HG02623 (cell line): Measurements from ENCODE around the gene COL19A1.
A peak's percentile ranks its signal among the peaks of the same experiment; 100 is the strongest.

Source experiments
- ATAC-seq: cut with Tn5 transposase; IDR thresholded peaks from one replicate; pipeline ENCODE4 v1.9.1; 2021; ENCODE audit warnings: moderate library complexity; ENCODE audit not compliant: unreplicated experiment

The COL19A1 gene

GRCh38 chr6:70215460-70216108 is 349.2 kb downstream of the COL19A1 start:
- ATAC-seq, result no peak

- ATAC-seq, result no peak
Measured at GRCh38 chr6:70216767-70217166, 350.4 kb downstream of the COL19A1 start.

DNA sequence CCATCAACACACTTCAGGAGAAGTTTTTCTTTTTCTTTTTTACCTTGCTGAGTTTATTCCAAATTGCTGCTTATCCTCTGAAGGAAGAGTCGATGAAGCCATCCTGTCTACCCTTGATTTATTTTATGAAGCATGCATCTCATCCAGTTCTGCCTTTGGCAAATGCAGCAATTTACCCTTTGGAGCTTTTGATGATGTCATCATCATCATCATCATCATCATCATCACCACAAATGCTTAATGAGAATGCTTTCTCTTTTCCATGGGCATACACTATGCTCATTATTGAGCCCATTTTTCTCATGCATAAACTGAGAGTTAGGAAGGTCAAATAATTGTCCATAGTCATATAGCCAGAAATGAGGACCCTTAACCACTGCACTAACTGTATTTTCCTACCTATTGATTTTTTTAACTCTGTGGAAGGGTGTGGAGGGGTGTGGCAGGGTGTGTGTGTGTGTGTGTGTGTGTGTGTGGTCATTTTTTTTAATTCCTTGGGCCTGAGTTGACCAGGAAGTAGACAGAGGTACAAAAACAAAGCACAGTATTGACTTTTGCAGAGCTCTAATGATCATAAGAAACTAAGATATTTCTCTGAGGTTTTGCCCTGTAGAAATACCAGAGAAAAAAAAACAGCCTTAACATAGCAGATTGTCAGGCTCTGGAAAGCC is 353.7 kb downstream of the COL19A1 start:
- no peak for ATAC-seq

GRCh38 chr6:70221025-70221714 is 354.8 kb downstream of the COL19A1 start:
- peak; percentile 64 for ATAC-seq

DNA sequence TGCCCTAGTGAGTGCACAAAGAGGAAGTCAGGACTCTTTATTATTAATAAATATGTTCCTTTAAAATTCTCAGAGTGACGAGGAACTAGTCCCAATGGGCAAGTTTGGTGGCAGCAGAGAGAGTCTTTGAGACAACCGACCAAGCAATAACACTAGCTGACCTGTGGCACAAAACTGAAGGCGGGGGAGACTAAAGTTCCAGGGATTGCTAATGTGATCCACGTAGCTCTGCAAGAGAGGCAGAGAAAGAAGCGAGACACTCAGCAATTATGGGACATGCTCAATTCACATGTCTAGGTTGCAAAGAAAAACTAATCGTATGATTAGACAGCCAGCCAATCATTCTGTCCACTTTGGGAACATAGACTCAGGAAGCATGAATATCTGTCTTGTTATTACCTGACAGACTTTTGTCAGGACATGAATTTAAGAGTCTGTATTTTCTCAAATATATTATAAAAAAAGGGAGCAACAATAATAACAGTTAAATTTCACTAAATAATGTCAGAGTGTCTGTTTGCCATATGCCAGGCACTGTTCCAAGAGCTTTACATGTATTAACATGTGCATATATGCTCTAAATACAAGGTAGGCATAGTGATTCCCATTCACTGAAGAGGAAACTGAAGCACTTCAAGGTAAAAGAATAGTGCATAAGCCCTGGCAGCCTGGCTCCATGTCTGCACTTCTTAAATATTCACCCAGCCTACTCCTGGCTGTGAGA is 355.5 kb downstream of the COL19A1 start:
- no peak for ATAC-seq

GRCh38 chr6:70222439-70222749 is 356.0 kb downstream of the COL19A1 start:
- no peak for ATAC-seq

DNA sequence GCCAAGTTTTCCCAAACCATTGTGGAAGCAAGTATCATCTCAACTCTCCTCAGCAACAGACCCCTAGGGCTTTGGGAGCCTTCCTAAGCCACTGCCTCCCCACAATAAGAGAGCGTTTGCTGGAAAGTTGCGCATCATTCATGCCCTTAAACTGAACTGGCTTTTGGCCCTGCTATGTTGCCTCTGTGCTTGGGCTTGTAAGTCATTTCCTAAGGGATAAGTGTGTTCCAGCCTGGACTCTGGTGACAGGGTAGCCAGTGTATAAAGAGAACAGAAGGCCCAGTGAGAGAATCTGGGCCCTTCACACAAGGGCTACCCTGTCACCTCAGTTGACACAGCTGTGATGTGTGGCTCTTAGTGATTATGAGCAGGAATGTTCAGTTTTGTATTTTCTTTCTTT is 358.7 kb downstream of the COL19A1 start:
- no peak for ATAC-seq

DNA sequence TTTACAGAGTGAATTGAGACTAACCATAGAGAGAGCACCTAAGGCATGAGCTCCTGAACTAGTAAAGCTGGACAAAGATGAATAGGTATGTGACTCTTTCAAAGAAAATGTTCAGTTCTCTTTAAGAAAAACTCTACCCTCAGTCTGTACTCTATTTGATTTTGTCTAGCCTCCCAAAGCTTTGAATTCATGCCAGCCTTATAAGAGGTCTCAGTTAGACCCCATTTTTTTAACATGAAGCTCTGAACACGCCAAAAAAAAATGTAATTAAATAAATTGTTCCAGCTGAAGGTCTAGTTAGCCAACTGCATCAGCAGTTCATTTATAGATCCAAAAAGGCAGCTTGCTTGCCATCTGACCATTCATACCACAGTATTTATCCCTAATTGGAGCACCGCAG is 365.0 kb downstream of the COL19A1 start:
- no peak for ATAC-seq

GRCh38 chr6:70234561-70235236 is 368.3 kb downstream of the COL19A1 start:
- ATAC-seq, result no peak

DNA sequence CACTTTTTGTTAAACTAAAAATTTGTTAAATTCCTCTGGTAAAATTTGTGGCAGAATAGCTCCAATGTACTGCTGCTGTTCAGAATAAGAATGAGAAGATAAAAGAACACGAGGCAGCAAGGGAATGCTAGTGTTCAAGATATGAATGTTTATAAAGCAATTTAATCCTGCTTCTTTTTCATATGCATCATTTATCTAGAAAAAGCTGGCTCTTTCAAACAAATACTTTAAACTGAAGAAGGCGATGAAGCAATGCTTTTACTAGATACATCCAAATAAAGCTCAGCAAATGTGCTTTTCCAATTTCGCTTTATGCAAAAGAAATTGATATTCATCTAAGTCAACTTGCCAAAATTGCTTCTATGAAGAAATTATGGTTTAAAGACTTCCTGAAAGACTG is 370.0 kb downstream of the COL19A1 start:
- no peak for ATAC-seq

DNA sequence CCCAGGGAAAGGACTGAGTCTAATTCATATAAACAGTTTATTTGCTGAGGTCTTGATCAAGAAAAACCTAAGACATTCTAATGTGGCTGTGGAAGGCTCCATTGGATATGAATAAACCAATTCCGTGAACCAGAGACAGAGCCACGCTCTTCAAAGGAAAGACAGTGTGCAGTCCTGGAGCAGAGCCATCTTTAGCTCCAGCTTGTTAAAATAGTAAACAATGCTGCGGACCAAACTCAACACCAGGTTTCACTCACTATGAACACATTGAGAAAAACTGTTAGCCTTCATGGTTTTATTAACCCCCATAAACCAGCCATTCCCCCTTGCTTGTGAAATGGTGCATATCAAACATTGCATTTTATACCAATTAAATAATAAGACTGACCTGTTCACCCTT is 374.7 kb downstream of the COL19A1 start:
- ATAC-seq, result no peak

DNA sequence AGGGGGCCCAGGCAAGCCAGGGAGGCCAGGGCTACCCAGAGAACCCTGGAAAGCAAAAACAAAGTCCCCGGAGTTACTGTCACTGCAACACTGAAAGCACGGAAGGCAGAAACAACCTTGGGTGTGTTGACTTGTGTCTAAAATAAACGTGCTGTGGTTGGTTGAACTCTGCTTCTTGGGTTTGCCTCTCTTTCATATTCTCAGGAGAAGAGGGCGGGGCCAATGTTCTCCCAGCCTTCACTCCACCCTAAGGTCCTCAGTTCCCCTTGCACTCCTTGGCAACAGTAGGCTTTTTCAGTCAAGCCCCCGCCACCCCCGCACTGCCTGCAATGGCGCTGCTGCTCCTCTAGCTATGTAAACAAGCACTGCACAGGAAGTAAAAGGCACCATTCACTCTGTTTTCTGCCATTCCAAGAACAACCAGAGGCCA is 375.6 kb downstream of the COL19A1 start:
- no peak for ATAC-seq

GRCh38 chr6:70246118-70246517 is 379.8 kb downstream of the COL19A1 start:
- ATAC-seq, result no peak

DNA sequence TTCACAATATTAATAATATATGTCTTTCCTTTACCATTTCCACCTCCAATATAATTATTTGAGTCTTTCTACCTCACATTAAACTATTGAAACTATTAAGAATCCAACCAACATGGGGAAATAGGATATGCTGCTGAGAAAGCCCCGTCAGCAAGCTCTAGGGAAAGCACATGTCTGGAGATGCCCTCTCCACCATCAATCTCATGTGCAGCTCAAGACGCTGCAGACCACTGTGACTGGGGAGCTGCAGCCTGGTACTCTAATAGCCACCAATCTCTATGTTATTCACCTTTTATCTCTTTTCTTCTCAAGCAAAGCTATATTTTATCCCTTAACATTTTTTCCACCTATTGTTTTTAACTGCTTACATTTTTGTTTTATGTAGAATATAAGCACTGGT is 386.2 kb downstream of the COL19A1 start:
- no peak for ATAC-seq

DNA sequence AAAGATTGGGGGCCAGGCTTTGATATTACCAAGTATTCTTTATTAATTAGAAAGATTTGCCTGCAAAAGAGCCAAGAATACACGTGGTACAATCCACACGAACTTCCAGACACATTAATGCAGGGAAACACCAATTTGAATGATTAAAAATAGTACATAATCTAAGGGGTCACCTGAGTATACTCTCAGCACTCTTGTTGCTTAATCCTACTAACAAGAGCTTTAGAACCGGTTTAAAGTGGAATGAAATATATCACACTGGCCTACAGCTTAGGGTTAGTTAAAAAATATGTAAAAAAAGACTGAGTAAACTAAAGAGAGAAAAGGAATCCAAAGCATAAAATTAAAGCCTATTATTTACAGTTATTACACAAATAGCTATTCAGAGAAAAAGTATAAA is 387.6 kb downstream of the COL19A1 start:
- ATAC-seq, result no peak

GRCh38 chr6:70254784-70255183 is 388.4 kb downstream of the COL19A1 start:
- ATAC-seq, result no peak

DNA sequence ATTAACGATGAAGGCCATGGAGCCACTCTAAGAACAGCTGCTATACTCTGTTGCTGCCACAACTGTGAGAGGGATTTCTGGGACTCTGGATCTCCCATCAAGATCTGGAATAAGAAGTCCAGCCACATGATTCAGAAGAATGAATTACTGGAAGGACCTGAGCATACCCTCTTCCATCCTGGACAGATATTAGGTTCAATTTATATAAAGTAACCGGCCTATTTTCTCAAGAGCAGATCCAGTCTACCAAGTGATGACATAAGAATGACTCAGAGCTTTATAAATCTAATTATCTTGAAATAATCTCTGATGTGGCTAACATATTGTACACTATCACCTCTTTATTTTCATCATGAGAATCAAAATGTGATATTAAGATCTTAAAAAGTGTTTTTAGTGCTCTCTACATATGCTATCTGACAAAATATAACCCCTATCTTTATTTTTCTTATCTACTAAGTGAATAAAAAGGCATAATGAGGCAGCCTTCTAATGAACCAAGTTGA is 391.5 kb downstream of the COL19A1 start:
- ATAC-seq, result no peak

DNA sequence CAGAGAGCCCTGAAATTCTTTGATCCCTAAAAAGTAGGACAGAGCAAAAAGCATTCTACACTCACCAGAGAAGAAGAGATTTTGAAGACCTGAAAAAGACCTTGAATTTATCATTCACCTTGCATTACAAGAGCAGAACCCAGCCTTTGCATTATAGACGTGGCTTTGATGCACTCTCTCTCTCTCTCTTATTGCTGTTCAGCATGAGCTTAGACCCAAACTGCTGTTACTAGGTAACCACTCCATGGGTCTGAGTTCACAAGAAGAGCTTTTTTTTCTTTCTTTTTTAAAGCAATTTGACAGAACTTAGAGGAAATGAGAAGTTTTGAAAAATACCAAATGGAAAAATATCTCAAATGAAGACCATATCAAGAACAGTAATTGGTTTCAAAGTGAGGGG is 392.1 kb downstream of the COL19A1 start:
- ATAC-seq, result no peak
